GM12892 (cell line): Measurements from ENCODE around the gene COL20A1.

Experiments used
- POLR2A ChIP-seq: IDR thresholded peaks from 2 replicates; pipeline ENCODE4 v1.6.1; 2011; ENCODE audit warnings: low read depth, low read length, control low read depth
- POLR2AphosphoS5 ChIP-seq: IDR thresholded peaks from 2 replicates; pipeline ENCODE4 v1.6.1; 2011; ENCODE audit warnings: low read depth, low read length, control low read depth
- TAF1 ChIP-seq: IDR thresholded peaks from 2 replicates; pipeline ENCODE4 v1.6.1; 2011; ENCODE audit warnings: low read depth, mild to moderate bottlenecking, control low read depth, low read length, borderline replicate concordance

GRCh38 chr20:63273059-63273579 lies 19.9 kb upstream of the COL20A1 start:
- TF ChIP-seq TAF1: no peak
- TF ChIP-seq POLR2A: no peak
- TF ChIP-seq POLR2AphosphoS5: no peak
